ENCODE measurements around the gene CCL22.

Gene CCL22

DNA sequence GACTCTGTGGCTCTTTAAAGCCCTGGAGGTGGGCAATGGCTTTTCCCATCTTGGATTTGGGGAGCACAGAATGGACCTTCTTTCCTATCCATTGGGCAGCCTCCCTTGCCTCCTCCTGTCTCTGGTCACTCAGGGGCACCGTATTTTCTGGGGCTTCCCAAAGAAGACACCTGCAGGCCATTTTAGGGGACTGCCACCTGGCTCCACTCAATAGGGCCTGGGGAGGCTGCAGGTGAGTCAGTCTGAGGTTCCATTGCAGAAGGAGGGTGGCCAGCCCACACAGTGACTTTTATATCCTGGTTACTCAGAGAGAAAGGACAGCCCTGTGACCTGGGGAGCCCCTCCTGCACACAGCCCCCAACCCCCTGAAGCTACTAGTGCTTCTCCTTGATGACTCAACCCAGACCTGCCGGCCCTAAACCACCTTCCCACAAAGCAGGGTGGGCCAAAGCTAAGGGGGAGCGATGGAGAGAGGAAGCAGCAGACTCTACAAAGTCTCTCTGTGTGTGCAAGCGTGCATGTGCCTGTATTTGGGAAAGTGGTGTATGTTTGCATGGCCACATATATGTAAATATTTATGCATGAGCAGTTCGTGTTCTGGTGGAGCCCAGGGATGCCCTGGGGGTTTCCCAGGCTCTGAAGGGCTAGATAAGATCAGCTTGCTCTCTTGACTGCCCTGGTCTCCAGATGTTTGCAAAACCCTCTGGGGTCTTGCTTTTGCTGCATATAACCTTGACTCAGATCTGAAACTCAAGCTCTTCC is 18.7 kb downstream of the CCL22 start:
- peak; percentile 14 for DNase-seq

DNA sequence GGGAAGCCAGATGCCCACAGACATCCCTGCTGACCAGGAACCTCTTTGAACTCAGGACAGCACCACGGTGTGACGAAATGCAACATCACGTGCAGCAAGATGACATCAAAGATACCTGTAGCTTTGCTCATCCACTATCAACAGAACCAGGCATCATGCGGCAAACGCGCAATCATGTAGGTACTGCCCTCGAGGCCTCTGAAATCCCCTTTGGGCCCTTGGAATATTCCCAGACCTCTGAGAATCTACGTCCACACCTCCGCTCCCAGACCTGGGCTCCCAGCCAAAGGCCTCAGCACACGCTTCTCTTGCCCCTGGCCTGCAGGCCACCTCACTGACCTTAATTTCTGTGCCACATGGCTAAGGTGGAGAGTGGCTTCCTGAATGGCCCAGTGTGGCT is 21.0 kb downstream of the CCL22 start:
- DNase-seq = no peak

DNA sequence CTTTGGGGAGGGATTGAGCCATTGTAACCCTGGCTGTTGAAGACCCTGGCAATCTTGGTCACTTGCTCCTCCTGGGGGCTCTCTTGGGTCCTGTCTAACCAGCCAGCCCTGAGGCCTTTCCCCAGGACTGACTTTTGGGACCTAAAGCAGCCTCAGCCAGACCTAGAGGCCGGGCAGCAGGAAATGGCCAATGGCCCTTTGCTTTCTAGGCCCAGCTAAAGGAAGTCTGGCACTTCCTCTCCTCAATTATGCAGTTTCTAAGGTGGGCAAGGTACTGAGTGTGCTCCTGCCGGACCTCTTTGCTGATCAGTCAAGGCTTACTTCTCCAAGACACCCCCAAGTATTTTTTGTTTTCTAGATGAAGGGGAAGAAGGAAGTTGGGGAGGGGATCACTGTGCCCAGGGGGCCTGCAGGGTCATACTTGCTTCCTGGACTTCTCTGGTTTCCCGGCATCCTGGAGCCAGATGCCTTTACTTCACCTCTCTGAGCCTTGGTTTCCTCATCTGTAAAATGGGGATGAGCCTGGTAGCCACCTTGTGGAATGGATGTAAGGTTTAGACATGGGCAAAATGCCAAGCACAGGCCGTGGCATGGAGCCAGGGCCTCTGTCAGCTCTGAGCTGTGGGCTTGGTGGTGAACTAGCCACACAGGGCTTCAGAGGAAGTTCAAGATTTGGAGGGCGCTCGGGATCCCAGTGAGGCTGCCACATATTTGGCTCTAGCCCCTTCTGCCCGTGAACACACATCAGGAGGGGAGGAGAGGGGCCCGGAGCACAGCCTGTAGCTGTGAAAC is 22.3 kb downstream of the CCL22 start:
- no peak for DNase-seq

DNA sequence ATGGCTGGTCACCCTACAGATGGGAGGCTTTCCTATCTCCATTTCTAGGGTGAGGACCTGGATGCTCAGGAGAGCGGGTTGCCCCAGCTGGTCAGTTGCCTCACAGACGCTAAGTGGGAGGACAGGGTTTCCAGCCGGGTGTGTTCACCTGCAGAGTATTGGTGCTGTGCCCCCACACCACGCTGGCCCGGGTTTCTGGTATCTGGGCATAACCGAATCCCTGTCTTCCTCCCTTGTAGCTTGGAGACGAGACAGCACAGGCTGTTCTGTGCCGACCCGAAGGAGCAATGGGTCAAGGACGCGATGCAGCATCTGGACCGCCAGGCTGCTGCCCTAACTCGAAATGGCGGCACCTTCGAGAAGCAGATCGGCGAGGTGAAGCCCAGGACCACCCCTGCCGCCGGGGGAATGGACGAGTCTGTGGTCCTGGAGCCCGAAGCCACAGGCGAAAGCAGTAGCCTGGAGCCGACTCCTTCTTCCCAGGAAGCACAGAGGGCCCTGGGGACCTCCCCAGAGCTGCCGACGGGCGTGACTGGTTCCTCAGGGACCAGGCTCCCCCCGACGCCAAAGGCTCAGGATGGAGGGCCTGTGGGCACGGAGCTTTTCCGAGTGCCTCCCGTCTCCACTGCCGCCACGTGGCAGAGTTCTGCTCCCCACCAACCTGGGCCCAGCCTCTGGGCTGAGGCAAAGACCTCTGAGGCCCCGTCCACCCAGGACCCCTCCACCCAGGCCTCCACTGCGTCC is 23.4 kb downstream of the CCL22 start:
- DNase-seq = no peak

DNA sequence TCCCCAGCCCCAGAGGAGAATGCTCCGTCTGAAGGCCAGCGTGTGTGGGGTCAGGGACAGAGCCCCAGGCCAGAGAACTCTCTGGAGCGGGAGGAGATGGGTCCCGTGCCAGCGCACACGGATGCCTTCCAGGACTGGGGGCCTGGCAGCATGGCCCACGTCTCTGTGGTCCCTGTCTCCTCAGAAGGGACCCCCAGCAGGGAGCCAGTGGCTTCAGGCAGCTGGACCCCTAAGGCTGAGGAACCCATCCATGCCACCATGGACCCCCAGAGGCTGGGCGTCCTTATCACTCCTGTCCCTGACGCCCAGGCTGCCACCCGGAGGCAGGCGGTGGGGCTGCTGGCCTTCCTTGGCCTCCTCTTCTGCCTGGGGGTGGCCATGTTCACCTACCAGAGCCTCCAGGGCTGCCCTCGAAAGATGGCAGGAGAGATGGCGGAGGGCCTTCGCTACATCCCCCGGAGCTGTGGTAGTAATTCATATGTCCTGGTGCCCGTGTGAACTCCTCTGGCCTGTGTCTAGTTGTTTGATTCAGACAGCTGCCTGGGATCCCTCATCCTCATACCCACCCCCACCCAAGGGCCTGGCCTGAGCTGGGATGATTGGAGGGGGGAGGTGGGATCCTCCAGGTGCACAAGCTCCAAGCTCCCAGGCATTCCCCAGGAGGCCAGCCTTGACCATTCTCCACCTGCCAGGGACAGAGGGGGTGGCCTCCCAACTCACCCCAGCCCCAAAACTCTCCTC is 24.1 kb downstream of the CCL22 start:
- DNase-seq = no peak

DNA sequence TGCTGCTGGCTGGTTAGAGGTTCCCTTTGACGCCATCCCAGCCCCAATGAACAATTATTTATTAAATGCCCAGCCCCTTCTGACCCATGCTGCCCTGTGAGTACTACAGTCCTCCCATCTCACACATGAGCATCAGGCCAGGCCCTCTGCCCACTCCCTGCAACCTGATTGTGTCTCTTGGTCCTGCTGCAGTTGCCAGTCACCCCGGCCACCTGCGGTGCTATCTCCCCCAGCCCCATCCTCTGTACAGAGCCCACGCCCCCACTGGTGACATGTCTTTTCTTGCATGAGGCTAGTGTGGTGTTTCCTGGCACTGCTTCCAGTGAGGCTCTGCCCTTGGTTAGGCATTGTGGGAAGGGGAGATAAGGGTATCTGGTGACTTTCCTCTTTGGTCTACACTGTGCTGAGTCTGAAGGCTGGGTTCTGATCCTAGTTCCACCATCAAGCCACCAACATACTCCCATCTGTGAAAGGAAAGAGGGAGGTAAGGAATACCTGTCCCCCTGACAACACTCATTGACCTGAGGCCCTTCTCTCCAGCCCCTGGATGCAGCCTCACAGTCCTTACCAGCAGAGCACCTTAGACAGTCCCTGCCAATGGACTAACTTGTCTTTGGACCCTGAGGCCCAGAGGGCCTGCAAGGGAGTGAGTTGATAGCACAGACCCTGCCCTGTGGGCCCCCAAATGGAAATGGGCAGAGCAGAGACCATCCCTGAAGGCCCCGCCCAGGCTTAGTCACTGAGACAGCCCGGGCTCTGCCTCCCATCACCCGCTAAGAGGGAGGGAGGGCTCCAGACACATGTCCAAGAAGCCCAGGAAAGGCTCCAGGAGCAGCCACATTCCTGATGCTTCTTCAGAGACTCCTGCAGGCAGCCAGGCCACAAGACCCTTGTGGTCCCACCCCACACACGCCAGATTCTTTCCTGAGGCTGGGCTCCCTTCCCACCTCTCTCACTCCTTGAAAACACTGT is 25.0 kb downstream of the CCL22 start:
- DNase-seq = no peak

DNA sequence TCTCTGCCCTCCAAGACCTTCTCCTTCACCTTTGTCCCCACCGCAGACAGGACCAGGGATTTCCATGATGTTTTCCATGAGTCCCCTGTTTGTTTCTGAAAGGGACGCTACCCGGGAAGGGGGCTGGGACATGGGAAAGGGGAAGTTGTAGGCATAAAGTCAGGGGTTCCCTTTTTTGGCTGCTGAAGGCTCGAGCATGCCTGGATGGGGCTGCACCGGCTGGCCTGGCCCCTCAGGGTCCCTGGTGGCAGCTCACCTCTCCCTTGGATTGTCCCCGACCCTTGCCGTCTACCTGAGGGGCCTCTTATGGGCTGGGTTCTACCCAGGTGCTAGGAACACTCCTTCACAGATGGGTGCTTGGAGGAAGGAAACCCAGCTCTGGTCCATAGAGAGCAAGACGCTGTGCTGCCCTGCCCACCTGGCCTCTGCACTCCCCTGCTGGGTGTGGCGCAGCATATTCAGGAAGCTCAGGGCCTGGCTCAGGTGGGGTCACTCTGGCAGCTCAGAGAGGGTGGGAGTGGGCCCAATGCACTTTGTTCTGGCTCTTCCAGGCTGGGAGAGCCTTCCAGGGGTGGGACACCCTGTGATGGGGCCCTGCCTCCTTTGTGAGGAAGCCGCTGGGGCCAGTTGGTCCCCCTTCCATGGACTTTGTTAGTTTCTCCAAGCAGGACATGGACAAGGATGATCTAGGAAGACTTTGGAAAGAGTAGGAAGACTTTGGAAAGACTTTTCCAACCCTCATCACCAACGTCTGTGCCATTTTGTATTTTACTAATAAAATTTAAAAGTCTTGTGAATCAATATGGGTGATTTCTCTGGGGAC is 25.9 kb downstream of the CCL22 start:
- no peak for DNase-seq

DNA sequence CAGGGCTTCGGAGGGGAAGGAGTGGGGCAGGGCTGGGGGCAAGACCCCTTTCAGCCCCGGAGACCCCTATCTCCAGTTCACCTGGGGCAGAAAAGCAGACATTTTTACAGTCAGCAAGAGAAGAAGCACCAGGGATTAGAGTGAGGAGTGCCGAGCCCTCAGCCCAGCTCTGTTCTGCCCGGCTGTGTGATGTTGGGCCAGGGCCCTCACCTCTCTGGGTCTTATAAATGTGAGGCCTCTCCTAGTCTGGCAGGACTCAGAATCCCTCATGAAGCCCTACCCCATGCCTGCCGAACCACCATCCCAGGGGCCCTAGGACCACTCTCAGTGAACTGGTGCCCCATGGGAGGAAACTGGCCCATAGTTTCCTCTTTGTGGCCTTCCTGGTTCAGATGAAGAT is 26.5 kb downstream of the CCL22 start:
- DNase-seq = no peak

DNA sequence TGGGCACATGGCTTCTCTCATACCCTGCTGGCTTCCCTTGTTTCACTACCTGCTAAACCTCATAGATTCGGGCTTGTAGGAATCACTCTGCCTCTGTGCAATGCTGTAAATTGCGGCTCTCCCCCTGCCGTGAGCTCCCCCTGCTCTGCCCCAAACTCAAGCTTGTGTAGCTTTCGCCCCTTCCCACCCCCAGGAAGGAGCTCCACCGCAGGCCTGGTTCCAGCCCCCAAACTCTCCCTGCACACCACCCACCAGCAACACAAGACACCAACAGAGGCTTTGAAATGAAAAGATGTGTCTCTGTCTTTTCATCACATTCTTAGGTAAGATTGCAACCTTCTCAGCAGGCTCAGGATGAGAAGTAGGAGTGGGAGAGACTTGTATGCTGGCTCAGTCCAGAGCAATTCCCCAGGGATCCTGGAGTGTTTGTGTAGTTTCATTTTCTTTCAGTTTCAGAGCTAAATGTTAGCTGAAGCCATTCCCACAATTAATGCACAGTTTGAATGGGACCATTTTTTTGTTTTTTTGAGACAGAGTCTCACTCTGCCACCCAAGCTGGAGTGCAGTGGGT is 27.9 kb downstream of the CCL22 start:
- DNase-seq = no peak

DNA sequence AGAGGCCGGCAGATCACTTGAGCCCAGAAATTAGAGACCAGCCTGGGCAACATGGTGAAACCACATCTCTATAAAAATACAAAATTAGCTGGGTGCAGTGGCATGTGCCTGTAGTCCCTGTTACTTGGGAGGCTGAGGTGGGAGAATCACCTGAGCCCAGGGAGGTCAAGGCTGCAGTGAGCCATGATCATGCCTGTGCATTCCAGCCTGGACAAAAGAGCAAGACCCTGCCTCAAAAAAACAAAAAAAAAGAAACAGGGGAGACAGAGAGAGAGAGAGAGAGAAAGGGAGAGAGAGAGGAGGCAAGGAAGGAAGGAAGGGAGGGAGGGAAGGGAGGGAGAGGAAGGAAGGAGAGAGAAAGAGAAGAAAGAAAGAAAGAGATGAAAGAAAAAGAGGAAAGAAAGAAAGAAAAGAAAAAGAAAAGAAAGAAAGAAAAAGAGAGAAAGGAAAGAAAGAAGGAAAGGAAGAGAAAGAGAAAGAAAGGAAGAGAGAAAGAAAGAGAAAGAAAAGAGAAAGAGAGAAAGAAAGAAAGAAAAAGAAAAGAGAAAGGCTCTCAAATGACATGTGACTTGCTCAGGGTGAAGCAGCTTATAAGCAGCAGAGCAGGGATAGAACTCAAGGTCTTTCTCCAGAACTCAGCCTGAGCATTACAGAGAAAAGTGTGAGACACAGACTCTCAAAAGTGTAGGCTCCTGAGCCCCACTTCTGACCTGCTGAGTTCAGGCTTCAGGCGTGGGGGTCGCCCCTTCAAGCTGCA is 29.2 kb downstream of the CCL22 start:
- no peak for DNase-seq

DNA sequence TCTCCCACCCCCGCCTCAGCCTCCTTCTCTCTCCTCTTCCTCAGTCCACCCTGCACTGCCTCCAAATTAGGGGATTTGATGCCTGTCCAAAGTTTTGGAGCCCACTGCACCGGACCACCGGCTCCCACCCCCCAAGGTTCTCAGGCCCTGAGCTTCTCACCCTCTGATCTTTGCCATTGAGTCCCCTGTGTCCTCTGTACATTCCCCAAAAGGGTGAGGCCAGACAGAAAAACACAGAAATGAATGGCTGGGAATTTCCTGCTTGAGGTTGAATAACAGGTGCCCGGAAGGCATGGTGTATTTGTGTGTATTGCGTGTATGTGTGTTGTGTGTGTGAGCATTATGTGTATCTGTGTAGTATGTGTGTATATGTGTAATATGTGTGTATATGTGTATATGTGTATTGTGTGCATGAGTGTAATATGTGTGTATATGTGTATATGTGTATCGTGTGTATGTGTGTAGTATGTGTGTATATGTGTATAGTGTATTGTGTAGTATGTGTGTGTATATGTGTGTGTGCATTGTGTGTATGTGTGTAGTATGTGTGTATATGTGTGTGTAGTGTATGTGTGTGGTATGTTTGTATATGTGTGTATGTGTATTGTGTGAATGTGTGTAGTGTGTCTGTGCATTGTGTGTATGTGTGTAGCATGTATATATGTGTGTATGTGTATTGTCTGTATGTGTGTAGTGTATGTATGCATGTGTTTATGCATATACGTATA is 29.9 kb downstream of the CCL22 start:
- no peak for DNase-seq

DNA sequence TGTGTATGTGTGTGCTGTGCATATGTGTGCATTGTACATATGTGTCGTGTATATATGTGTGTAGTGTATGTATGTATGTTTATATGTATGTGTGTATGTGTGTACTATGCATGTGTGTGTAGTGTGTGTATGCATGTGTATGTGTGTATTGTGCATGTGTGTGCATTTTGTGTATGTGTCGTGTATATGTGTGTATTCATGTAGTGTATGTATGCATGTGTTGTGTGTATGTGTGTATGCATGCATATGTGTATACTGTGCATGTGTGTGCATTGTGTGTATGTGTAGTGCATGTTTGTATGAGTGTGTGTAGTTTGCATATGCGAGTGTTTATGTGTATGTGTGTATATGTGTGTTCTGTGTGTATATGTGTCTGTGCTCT is 30.5 kb downstream of the CCL22 start:
- DNase-seq = no peak

DNA sequence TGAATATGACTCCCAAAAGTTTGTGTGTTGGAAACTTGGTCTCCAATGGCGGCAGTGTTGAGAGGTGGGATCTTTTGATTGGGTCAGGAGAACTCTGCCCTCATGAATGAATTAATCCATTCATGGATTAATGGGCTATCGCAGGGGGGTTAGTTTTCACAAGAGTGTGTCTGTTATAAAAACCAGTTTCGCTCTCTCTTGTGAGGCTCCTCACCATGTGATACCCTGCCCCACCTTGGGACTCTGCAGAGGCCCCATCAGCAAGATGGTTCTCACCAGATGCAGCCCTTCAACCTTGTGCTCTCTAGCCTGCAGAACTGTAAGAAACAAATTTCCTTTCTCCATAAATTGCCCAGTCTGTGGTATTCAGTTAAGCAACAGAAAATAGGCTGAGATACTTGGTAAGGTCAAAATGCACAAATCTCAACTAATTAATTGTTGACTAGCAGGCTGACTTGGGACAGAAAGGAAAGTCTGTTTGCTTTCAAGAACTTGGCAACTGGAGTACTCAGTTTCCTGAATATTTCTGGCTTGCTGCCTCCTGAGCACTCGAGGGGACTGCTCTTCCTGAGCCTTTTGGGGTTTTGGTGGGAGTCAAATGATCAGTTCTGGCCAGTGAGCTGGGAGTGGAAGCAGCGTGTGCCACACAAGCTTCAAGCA is 32.2 kb downstream of the CCL22 start:
- DNase-seq = no peak

DNA sequence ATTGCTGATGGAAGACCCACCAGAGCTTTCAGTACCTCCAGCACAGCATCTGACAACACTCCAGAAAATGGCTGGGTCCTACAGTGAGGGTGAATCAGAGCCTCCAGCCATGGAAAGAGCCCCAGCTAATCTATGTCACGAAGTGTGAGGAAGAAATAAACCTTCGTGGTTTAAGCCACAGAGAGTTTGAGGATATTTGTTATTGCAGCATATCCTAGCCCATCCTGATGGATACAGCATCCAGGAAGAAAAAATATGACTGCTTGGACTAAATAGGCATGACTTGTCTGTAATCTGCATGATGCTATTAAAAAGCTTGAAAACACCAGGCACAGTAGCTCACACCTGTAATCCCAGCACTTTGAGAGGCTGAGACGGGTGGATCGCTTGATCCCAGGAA is 32.7 kb downstream of the CCL22 start:
- no peak for DNase-seq

DNA sequence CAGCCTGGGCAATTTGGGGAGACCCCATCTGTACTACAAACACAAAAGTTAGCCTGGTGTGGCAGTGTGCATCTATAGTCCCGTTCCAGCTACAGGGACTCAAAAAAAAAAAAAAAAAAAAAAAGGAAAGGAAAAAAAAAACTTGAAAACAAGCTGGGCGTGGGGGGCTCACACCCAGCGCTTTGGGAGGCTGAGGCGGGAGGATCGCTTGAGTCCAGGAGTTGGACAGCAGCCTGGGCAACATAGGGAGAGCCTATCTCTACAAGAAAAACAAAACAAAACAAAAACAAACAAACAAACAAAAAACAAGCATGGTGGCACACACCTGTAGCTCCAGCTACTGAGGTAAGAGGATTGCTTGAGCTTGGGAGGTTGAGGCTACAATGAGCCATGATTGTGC is 33.1 kb downstream of the CCL22 start:
- no peak for DNase-seq

DNA sequence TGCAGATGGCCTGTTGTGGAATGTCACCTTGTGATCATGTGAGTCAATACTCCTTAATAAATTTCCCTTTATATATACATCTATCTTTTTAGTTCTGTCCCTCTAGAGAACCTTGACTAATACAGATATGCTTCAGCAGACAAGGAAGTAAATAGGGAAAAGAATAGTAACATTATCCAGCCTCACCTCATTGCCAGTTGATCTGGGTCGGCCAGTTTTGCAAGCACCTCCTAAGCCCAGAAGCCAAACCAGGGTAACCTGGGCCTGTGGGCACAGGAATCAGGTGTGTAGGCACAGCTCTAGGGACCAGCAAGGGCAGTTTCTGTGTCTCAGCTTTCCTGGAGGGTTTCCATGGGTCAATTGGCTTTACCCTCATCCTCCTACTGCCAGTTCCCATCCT is 34.1 kb downstream of the CCL22 start:
- no peak for DNase-seq

DNA sequence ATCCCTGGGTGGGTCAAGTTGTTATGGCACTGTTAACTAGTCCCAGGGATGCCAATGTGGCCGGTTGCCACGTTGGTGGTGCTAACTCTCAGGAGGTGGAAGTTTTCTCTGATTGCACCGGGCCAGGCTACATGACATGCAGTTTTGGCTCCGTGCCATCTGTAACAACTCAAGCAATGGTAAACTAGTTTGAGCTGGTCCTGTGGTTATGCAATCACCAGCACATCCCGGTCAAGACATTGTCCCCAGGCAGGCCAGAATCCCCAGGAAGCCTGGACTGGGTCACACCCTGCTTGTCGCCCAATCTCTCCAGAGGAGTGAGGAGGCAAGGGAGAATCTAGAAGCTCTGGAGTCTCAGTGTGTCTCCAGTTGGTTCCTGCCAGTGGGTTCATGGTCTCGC is 35.9 kb downstream of the CCL22 start:
- DNase-seq = no peak

DNA sequence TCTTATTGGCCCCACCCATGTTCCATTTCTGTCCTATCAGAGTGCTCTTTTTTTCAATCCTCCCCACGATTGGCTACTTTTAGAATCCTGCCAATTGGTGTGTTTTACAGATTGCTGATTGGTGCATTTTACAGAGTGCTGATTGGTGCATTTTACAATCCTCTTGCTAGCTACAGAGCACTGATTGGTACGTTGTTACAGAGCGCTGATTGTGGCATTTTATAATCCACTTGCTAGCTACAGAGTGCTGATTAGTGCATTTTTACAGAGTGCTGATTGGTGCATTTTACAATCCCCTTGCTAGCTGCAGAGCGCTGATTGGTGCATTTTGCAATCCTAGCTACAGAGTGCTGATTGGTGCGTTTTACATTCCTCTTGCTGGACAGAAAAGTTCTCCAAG is 36.4 kb downstream of the CCL22 start:
- DNase-seq = no peak

DNA sequence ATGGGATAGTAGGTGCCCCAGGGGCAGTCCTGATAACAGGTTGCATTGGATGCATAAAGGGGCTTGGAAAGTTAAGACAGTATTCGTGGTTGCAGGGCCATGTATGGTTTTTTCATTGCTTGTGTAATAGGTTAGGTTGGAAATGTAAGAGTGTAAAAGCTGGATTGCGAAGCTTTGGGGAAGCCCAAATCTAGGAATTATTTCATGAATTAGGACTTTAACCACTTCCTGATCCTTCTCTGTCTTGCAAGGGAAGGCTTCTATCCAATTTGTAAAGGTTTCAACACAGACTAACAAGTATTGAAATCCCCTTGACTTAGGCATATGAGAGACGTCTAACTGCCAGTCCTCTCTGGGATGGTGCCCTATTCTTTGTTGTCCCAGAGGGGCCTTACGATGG is 38.2 kb downstream of the CCL22 start:
- no peak for DNase-seq
